Left ventricle myocardium inferior (tissue), 1 donor: Measurements from ENCODE around the gene APOL2. TPM values are rescaled to one million over a fixed set of nuclear protein-coding genes. Genes with fewer than 3 reads are reported as not detected.
A peak's percentile ranks its signal among the peaks of the same experiment; 100 is the strongest.

Experiments used
- DNase-seq: peaks from one replicate; pipeline ENCODE4 v3.0.0-alpha.2; 2020
- H3K27ac ChIP-seq: fragments of 200-600 bp; replicated peaks from 2 replicates; pipeline ENCODE4 v1.8.0; 2021
- H3K27me3 ChIP-seq: fragments of 200-600 bp; 2 replicates; pipeline ENCODE4 v1.8.0; 2021; ENCODE audit warnings: low read depth
- H3K36me3 ChIP-seq: fragments of 200-600 bp; 2 replicates; pipeline ENCODE4 v1.8.0; 2021
- H3K4me1 ChIP-seq: fragments of 200-600 bp; 2 replicates; pipeline ENCODE4 v1.8.0; 2021
- H3K4me3 ChIP-seq: fragments of 200-600 bp; 2 replicates; pipeline ENCODE4 v1.8.0; 2021; ENCODE audit warnings: mild to moderate bottlenecking, moderate library complexity
- H3K9me3 ChIP-seq: fragments of 200-600 bp; replicated peaks from 2 replicates; pipeline ENCODE4 v1.8.0; 2021
- CTCF ChIP-seq: fragments of 200-600 bp; IDR thresholded peaks from 2 replicates; pipeline ENCODE4 v1.8.0; 2021; ENCODE audit warnings: antibody characterized with exemption, mild to moderate bottlenecking, borderline replicate concordance
- intact Hi-C: fragments of 100-400 bp; cut with micrococcal nuclease; formaldehyde crosslinking; loops from one replicate; pipeline ENCODE4 v1.11.0; 2022
- total RNA-seq: library from RNA; stranded (reverse); fragmentation: NEBNext Ultra II Directional; extraction: Animal tissue kit (Norgen Biotek cat#: 25700); gene quantifications from one replicate; pipeline ENCODE4 v1.2.1, GENCODE V29; 2021
- donor health status: DM: no; HTN: yes; CAD: no; lungs with severe emphysema.

The APOL2 gene
- total RNA-seq, 1 donor from 2014 or later, result 69.6 TPM

GRCh38 chr22:36285545-36285944, 46.2 kb upstream of the APOL2 start:
- H3K4me3 ChIP-seq, result no peak overlapping the region
- no peak for DNase-seq
- peaks cover 96% of the 10 kb centered on the region for H3K36me3 ChIP-seq
- no peak for TF ChIP-seq CTCF
- intact Hi-C loops, result no loop called here
- H3K9me3 ChIP-seq, result no peaks in the 10 kb centered on the region
- H3K27ac ChIP-seq, result peak overlapping the region; percentile 80
- H3K27me3 ChIP-seq, result no peaks in the 10 kb centered on the region
- peaks cover 37% of the 10 kb centered on the region for H3K4me1 ChIP-seq

- no peaks in the 10 kb centered on the region for H3K9me3 ChIP-seq
- intact Hi-C loops, result no loop called here
- peak overlapping the region; percentile 80 for H3K27ac ChIP-seq
- H3K36me3 ChIP-seq, result peaks cover 97% of the 10 kb centered on the region
- TF ChIP-seq CTCF, result no peak
- no peaks in the 10 kb centered on the region for H3K27me3 ChIP-seq
- H3K4me3 ChIP-seq, result no peak overlapping the region
- peak; percentile 67 for DNase-seq
- H3K4me1 ChIP-seq, result peaks cover 37% of the 10 kb centered on the region
Measured at GRCh38 chr22:36285017-36285416, 45.7 kb upstream of the APOL2 start.

- Histone ChIP-seq H3K4me1 (peaks cover 37% of the 10 kb centered on the region), H3K27ac (peak overlapping the region; percentile 80), H3K27me3 (no peaks in the 10 kb centered on the region), H3K9me3 (no peaks in the 10 kb centered on the region), H3K36me3 (peaks cover 89% of the 10 kb centered on the region), H3K4me3 (no peak overlapping the region)
- no peak for DNase-seq
- no peak for TF ChIP-seq CTCF
- intact Hi-C loops, result no loop called here
Measured at GRCh38 chr22:36284171-36284571, 44.8 kb upstream of the APOL2 start.

GRCh38 chr22:36282328-36282831, 43.1 kb upstream of the APOL2 start:
- H3K27me3 ChIP-seq, result no peaks in the 10 kb centered on the region
- TF ChIP-seq CTCF, result no peak
- peaks cover 46% of the 10 kb centered on the region for H3K4me1 ChIP-seq
- H3K36me3 ChIP-seq, result peaks cover 71% of the 10 kb centered on the region
- peak overlapping the region; percentile 61 for H3K27ac ChIP-seq
- intact Hi-C loops, result no loop called here
- no peak for DNase-seq
- H3K9me3 ChIP-seq, result no peaks in the 10 kb centered on the region
- no peak overlapping the region for H3K4me3 ChIP-seq

GRCh38 chr22:36281781-36282327, 42.5 kb upstream of the APOL2 start:
- peaks cover 45% of the 10 kb centered on the region for H3K4me1 ChIP-seq
- H3K9me3 ChIP-seq, result no peaks in the 10 kb centered on the region
- H3K27ac ChIP-seq, result peak overlapping the region; percentile 61
- intact Hi-C loops, result no loop called here
- peaks cover 66% of the 10 kb centered on the region for H3K36me3 ChIP-seq
- H3K4me3 ChIP-seq, result no peak overlapping the region
- H3K27me3 ChIP-seq, result no peaks in the 10 kb centered on the region
- no peak for TF ChIP-seq CTCF
- no peak for DNase-seq
